ENCODE measurements around the gene LDLRAD4. TPM values are rescaled to one million over a fixed set of nuclear protein-coding genes. Genes with fewer than 3 reads are reported as not detected.

Gene LDLRAD4
- total and polyA plus RNA-seq, 2 experiments from 2014 or later, result 0.73 to 1.9 TPM

- Histone ChIP-seq H3K4me1 (ENCODE audit: insufficient read depth) (no peaks in the 10 kb centered on the region), H3K27me3 (ENCODE audit: insufficient read depth) (no peaks in the 10 kb centered on the region), H3F3A (replicated peaks; ENCODE audit: low read depth) (no peaks in the 10 kb centered on the region), H3K4me3 (no peak overlapping the region), H4K20me1 (replicated peaks; ENCODE audit: insufficient read depth) (no peaks in the 10 kb centered on the region), H3K27ac (ENCODE audit: low read depth) (no peak overlapping the region), H3K4me2 (no peak overlapping the region), H3K36me3 (ENCODE audit: insufficient read depth) (0 out of 2 replicates have a peak, but pooled peaks cover 5% of the 10 kb centered on the region), H2AFZ (no peak overlapping the region), H3K9me2 (ENCODE audit: insufficient read depth) (no peaks in the 10 kb centered on the region), H3K79me2 (replicated peaks; ENCODE audit: insufficient read depth) (no peaks in the 10 kb centered on the region)
- no peak for DNase-seq (ENCODE audit: low spot score)
- H3K27me3 Mint-ChIP-seq (ENCODE audit: insufficient read depth, low read depth, poor library complexity), result no peaks in the 10 kb centered on the region
- no peak for TF ChIP-seq NANOG (IDR thresholded peaks at IDR 0.05; ENCODE audit: borderline replicate concordance)
- TF ChIP-seq STAT1 (IDR thresholded peaks at IDR 0.05; ENCODE audit: unreplicated experiment), result no peak
- no peak for TF ChIP-seq ETS1 (IDR thresholded peaks at IDR 0.05)
- TF ChIP-seq CREB1 (CRISPR knock-in tag; IDR thresholded peaks at IDR 0.05; ENCODE audit: low read depth), result no peak
- TF ChIP-seq EZH2 (IDR thresholded peaks at IDR 0.05; ENCODE audit: low read depth, unreplicated experiment), result no peak
- no peak for TF ChIP-seq JUNB (IDR thresholded peaks at IDR 0.05; ENCODE audit: unreplicated experiment)
- TF ChIP-seq ZNF331 (CRISPR knock-in tag; IDR thresholded peaks at IDR 0.05; ENCODE audit: low read depth), result no peak
- TF ChIP-seq, protein P1, sequence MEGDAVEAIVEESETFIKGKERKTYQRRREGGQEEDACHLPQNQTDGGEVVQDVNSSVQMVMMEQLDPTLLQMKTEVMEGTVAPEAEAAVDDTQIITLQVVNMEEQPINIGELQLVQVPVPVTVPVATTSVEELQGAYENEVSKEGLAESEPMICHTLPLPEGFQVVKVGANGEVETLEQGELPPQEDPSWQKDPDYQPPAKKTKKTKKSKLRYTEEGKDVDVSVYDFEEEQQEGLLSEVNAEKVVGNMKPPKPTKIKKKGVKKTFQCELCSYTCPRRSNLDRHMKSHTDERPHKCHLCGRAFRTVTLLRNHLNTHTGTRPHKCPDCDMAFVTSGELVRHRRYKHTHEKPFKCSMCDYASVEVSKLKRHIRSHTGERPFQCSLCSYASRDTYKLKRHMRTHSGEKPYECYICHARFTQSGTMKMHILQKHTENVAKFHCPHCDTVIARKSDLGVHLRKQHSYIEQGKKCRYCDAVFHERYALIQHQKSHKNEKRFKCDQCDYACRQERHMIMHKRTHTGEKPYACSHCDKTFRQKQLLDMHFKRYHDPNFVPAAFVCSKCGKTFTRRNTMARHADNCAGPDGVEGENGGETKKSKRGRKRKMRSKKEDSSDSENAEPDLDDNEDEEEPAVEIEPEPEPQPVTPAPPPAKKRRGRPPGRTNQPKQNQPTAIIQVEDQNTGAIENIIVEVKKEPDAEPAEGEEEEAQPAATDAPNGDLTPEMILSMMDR (conservative IDR thresholded peaks at IDR 0.05; ENCODE audit: low read depth in 2 of 2), result no peak
- TF ChIP-seq, protein P2, sequence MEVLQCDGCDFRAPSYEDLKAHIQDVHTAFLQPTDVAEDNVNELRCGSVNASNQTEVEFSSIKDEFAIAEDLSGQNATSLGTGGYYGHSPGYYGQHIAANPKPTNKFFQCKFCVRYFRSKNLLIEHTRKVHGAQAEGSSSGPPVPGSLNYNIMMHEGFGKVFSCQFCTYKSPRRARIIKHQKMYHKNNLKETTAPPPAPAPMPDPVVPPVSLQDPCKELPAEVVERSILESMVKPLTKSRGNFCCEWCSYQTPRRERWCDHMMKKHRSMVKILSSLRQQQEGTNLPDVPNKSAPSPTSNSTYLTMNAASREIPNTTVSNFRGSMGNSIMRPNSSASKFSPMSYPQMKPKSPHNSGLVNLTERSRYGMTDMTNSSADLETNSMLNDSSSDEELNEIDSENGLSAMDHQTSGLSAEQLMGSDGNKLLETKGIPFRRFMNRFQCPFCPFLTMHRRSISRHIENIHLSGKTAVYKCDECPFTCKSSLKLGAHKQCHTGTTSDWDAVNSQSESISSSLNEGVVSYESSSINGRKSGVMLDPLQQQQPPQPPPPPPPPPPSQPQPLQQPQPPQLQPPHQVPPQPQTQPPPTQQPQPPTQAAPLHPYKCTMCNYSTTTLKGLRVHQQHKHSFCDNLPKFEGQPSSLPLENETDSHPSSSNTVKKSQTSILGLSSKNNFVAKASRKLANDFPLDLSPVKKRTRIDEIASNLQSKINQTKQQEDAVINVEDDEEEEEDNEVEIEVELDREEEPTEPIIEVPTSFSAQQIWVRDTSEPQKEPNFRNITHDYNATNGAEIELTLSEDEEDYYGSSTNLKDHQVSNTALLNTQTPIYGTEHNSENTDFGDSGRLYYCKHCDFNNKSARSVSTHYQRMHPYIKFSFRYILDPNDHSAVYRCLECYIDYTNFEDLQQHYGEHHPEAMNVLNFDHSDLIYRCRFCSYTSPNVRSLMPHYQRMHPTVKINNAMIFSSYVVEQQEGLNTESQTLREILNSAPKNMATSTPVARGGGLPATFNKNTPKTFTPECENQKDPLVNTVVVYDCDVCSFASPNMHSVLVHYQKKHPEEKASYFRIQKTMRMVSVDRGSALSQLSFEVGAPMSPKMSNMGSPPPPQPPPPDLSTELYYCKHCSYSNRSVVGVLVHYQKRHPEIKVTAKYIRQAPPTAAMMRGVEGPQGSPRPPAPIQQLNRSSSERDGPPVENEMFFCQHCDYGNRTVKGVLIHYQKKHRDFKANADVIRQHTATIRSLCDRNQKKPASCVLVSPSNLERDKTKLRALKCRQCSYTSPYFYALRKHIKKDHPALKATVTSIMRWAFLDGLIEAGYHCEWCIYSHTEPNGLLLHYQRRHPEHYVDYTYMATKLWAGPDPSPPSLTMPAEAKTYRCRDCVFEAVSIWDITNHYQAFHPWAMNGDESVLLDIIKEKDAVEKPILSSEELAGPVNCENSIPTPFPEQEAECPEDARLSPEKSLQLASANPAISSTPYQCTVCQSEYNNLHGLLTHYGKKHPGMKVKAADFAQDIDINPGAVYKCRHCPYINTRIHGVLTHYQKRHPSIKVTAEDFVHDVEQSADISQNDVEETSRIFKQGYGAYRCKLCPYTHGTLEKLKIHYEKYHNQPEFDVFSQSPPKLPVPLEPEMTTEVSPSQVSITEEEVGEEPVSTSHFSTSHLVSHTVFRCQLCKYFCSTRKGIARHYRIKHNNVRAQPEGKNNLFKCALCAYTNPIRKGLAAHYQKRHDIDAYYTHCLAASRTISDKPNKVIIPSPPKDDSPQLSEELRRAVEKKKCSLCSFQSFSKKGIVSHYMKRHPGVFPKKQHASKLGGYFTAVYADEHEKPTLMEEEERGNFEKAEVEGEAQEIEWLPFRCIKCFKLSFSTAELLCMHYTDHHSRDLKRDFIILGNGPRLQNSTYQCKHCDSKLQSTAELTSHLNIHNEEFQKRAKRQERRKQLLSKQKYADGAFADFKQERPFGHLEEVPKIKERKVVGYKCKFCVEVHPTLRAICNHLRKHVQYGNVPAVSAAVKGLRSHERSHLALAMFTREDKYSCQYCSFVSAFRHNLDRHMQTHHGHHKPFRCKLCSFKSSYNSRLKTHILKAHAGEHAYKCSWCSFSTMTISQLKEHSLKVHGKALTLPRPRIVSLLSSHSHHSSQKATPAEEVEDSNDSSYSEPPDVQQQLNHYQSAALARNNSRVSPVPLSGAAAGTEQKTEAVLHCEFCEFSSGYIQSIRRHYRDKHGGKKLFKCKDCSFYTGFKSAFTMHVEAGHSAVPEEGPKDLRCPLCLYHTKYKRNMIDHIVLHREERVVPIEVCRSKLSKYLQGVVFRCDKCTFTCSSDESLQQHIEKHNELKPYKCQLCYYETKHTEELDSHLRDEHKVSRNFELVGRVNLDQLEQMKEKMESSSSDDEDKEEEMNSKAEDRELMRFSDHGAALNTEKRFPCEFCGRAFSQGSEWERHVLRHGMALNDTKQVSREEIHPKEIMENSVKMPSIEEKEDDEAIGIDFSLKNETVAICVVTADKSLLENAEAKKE (CRISPR knock-in tag; IDR thresholded peaks at IDR 0.05), result no peak
- TF ChIP-seq POLR2AphosphoS5 (IDR thresholded peaks at IDR 0.05; ENCODE audit: low read depth), result no peak
- TF ChIP-seq, protein P3, sequence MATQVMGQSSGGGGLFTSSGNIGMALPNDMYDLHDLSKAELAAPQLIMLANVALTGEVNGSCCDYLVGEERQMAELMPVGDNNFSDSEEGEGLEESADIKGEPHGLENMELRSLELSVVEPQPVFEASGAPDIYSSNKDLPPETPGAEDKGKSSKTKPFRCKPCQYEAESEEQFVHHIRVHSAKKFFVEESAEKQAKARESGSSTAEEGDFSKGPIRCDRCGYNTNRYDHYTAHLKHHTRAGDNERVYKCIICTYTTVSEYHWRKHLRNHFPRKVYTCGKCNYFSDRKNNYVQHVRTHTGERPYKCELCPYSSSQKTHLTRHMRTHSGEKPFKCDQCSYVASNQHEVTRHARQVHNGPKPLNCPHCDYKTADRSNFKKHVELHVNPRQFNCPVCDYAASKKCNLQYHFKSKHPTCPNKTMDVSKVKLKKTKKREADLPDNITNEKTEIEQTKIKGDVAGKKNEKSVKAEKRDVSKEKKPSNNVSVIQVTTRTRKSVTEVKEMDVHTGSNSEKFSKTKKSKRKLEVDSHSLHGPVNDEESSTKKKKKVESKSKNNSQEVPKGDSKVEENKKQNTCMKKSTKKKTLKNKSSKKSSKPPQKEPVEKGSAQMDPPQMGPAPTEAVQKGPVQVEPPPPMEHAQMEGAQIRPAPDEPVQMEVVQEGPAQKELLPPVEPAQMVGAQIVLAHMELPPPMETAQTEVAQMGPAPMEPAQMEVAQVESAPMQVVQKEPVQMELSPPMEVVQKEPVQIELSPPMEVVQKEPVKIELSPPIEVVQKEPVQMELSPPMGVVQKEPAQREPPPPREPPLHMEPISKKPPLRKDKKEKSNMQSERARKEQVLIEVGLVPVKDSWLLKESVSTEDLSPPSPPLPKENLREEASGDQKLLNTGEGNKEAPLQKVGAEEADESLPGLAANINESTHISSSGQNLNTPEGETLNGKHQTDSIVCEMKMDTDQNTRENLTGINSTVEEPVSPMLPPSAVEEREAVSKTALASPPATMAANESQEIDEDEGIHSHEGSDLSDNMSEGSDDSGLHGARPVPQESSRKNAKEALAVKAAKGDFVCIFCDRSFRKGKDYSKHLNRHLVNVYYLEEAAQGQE (IDR thresholded peaks at IDR 0.05; ENCODE audit: unreplicated experiment), result no peak
- no peak overlapping the region for H3K27ac Mint-ChIP-seq
- H3K36me3 Mint-ChIP-seq (ENCODE audit: low read depth), result peaks cover 13% of the 10 kb centered on the region; the same call in 2 of the 3 replicates
- H3K4me1 Mint-ChIP-seq, result no peaks in the 10 kb centered on the region
- ATAC-seq, result no peak
- H3K4me3 Mint-ChIP-seq, result no peak overlapping the region
- H3K9me3 Mint-ChIP-seq, result peaks cover 30% of the 10 kb centered on the region
Observed at GRCh38 chr18:13594551-13594950, 376.0 kb downstream of the LDLRAD4 start.

Data from GM23338 (cell line).